Neural progenitor cell (in vitro differentiated cells): ENCODE measurements around the gene NFRKB. TPM values are rescaled to one million over a fixed set of nuclear protein-coding genes. Genes with fewer than 3 reads are reported as not detected.

Experiments
- DNase-seq: peaks from one replicate; pipeline ENCODE4 v3.0.0-alpha.2; 2016; ENCODE audit warnings: low spot score
- H2AFZ ChIP-seq: fragments of 200-600 bp; sonication (generic); replicated peaks from 2 replicates; pipeline ENCODE4 v1.6.1; 2016; ENCODE audit warnings: antibody characterized with exemption
- H3F3A ChIP-seq: fragments of 200-600 bp; sonication (generic); 2 replicates; pipeline ENCODE4 v1.6.1; 2016; ENCODE audit warnings: antibody characterized with exemption, low read depth
- H3K27ac ChIP-seq: fragments of 200-600 bp; sonication (generic); 2 replicates; pipeline ENCODE4 v1.5.1; 2016; ENCODE audit warnings: mild to moderate bottlenecking
- H3K27me3 ChIP-seq: fragments of 200-600 bp; sonication (generic); 2 replicates; pipeline ENCODE4 v1.6.1; 2016; ENCODE audit warnings: mild to moderate bottlenecking, moderate library complexity
- H3K36me3 ChIP-seq: fragments of 200-600 bp; sonication (generic); 2 replicates; pipeline ENCODE4 v1.5.1; 2016
- H3K4me1 ChIP-seq: fragments of 200-600 bp; sonication (generic); 2 replicates; pipeline ENCODE4 v1.6.1; 2016; ENCODE audit warnings: mixed run types
- H3K4me2 ChIP-seq: fragments of 200-600 bp; sonication (generic); 2 replicates; pipeline ENCODE4 v1.6.1; 2016
- H3K4me3 ChIP-seq: fragments of 200-600 bp; sonication (generic); 2 replicates; pipeline ENCODE4 v1.5.1; 2016
- H3K79me2 ChIP-seq: fragments of 200-600 bp; sonication (generic); 2 replicates; pipeline ENCODE4 v1.6.1; 2016; ENCODE audit warnings: low read depth
- H3K9ac ChIP-seq: fragments of 200-600 bp; sonication (generic); 2 replicates; pipeline ENCODE4 v1.6.1; 2016
- H3K9me3 ChIP-seq: fragments of 200-600 bp; sonication (generic); 2 replicates; pipeline ENCODE4 v1.5.1; 2016; ENCODE audit warnings: low read depth
- H4K20me1 ChIP-seq: fragments of 200-600 bp; sonication (generic); 2 replicates; pipeline ENCODE4 v1.6.1; 2016; ENCODE audit warnings: low read depth
- H3K27ac Mint-ChIP-seq: 3 replicates; pipeline ENCODE4 v1.8.0; 2021; ENCODE audit warnings: mixed read lengths
- H3K27me3 Mint-ChIP-seq: 2 replicates; pipeline ENCODE4 v1.8.0; 2022; ENCODE audit warnings: low read depth, mild to moderate bottlenecking, inconsistent platforms, moderate library complexity, mixed read lengths; ENCODE audit not compliant: insufficient read depth
- H3K36me3 Mint-ChIP-seq: 3 replicates; pipeline ENCODE4 v1.8.0; 2021; ENCODE audit warnings: mixed read lengths
- H3K4me1 Mint-ChIP-seq: 3 replicates; pipeline ENCODE4 v1.8.0; 2021; ENCODE audit warnings: mixed read lengths
- H3K4me3 Mint-ChIP-seq: 3 replicates; pipeline ENCODE4 v1.8.0; 2021; ENCODE audit warnings: mild to moderate bottlenecking, moderate library complexity, mixed read lengths
- H3K9me3 Mint-ChIP-seq: 3 replicates; pipeline ENCODE4 v1.8.0; 2020; ENCODE audit warnings: mixed read lengths
- EZH2 ChIP-seq: fragments of 200-600 bp; sonication (generic); IDR thresholded peaks from 2 replicates; pipeline ENCODE4 v1.6.1; 2017; ENCODE audit warnings: antibody characterized with exemption, mild to moderate bottlenecking, moderate library complexity
- EZH2phosphoT487 ChIP-seq: fragments of 200-600 bp; sonication (generic); IDR thresholded peaks from 2 replicates; pipeline ENCODE4 v1.6.1; 2017; ENCODE audit warnings: antibody characterized with exemption
- total RNA-seq: library from RNA; depleted of rRNA; stranded (reverse); fragments of >200 nt; gene quantifications from 2 replicates; pipeline ENCODE4 v1.2.3, GENCODE V29; 2015; ENCODE audit warnings: low replicate concordance
- TF ChIP-seq, protein P1 (sequence below): fragments of 200-600 bp; sonication (generic); IDR thresholded peaks from 2 replicates; pipeline ENCODE4 v1.5.1; 2017; ENCODE audit warnings: antibody characterized with exemption, mild to moderate bottlenecking

Gene NFRKB
- total RNA-seq, 1 donor from 2014 or later = 33.5 TPM

DNA sequence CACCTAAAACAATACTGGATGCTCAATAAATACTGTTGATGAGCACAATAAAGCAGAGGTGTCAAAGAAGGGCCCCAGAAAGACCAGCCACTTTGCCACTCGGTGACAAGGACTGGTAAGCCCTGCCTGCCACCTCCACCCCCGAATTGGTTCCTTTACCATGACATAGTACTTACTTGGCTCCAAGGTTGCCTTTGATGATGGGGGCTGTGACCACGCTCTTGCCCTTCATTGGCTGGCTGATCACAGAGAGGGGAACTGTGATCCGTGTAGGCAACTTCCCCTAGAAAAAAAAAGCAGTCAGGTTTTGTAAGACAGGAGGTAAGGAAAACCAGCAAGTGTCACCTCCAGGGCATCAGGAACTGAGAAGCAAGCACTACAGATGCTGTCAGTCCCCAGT is 29.7 kb downstream of the NFRKB start:
- H3K27ac ChIP-seq = no peak overlapping the region
- H3F3A ChIP-seq = peaks cover 3% of the 10 kb centered on the region
- H3K4me1 ChIP-seq = peaks cover 21% of the 10 kb centered on the region
- Mint-ChIP-seq H3K27ac (no peak overlapping the region), H3K4me3 (no peak overlapping the region), H3K27me3 (no peaks in the 10 kb centered on the region), H3K36me3 (peaks cover 39% of the 10 kb centered on the region), H3K9me3 (peaks cover 2% of the 10 kb centered on the region), H3K4me1 (peaks cover 21% of the 10 kb centered on the region)
- DNase-seq = no peak
- H3K27me3 ChIP-seq = no peaks in the 10 kb centered on the region
- H3K79me2 ChIP-seq = no peaks in the 10 kb centered on the region
- no peaks in the 10 kb centered on the region for H3K9me3 ChIP-seq
- H3K4me2 ChIP-seq = no peak overlapping the region
- H3K36me3 ChIP-seq = peaks cover 11% of the 10 kb centered on the region
- H3K4me3 ChIP-seq = no peak overlapping the region
- H2AFZ ChIP-seq = no peak overlapping the region
- no peak overlapping the region for H3K9ac ChIP-seq
- TF ChIP-seq, protein P1, sequence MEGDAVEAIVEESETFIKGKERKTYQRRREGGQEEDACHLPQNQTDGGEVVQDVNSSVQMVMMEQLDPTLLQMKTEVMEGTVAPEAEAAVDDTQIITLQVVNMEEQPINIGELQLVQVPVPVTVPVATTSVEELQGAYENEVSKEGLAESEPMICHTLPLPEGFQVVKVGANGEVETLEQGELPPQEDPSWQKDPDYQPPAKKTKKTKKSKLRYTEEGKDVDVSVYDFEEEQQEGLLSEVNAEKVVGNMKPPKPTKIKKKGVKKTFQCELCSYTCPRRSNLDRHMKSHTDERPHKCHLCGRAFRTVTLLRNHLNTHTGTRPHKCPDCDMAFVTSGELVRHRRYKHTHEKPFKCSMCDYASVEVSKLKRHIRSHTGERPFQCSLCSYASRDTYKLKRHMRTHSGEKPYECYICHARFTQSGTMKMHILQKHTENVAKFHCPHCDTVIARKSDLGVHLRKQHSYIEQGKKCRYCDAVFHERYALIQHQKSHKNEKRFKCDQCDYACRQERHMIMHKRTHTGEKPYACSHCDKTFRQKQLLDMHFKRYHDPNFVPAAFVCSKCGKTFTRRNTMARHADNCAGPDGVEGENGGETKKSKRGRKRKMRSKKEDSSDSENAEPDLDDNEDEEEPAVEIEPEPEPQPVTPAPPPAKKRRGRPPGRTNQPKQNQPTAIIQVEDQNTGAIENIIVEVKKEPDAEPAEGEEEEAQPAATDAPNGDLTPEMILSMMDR = no peak
- TF ChIP-seq EZH2 (no peak), EZH2phosphoT487 (no peak)
- H4K20me1 ChIP-seq = peaks cover 10% of the 10 kb centered on the region

DNA sequence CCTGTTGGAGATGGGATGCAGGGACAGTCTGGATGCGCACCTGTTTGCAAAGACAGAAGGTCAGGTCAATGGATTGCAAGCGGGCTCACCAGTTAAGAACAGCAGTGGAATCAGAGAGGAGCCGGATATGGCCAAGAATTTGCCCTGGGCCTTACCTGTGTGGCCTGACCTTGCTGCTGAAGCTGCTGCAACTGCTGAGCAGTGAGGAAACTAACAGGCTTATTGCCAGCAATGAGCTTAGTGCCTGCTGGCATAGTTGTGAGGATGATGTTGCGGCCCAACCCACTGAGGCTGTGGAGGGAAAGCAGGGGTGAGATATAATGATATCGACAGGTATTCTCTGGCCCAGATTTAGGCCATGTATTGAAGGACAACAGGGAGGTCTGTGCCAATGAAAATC is 30.6 kb downstream of the NFRKB start:
- H3K4me3 ChIP-seq = no peak overlapping the region
- H3K27ac Mint-ChIP-seq = no peak overlapping the region

DNA sequence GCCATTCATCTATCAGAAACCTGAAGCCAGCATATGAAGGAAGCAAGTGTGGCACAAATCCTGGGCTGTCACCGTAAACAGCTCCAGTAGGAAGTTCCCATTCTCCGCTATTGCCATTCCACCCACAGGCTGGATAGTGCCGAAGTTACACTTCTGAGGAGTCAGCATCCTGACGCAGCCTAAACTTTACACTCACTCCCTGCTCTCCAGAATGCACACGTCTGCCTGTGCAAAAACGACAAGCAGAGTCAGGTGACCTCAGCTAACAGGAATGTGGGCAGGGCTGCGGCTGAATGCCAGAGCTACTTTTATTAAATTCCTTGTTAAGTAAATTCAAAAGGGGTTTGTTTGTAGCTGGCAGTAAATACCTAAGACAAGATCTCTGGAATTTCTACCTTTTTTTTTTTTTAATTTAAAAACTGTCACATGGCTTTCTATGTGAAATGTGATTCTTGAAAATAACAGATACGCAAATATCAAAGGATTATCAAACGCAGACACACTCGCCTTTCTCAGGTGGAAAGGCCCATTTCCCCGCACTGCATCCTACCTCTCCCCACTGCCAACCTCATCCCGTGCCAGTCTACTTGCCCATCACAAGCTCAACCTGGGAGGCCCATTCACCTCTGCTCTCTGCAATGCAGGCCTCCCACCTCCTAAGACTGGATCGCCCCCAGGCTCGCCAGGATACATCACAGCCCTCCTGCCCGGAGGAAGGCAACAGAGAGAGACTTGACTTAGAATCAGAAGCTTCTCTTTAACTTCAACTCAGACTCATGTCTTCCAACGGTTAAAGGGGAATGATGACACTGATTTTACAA is 33.5 kb downstream of the NFRKB start:
- H4K20me1 ChIP-seq = peaks cover 8% of the 10 kb centered on the region
- TF ChIP-seq EZH2 (no peak), EZH2phosphoT487 (no peak)
- TF ChIP-seq, protein P1 = no peak
- H3K4me1 ChIP-seq = peaks cover 21% of the 10 kb centered on the region
- Mint-ChIP-seq H3K36me3 (peaks cover 38% of the 10 kb centered on the region), H3K27me3 (no peaks in the 10 kb centered on the region), H3K9me3 (peaks cover 2% of the 10 kb centered on the region), H3K4me3 (no peak overlapping the region), H3K4me1 (peaks cover 19% of the 10 kb centered on the region), H3K27ac (peak overlapping the region; percentile 67)
- no peaks in the 10 kb centered on the region for H3K27me3 ChIP-seq
- H2AFZ ChIP-seq = no peak overlapping the region
- H3K79me2 ChIP-seq = no peaks in the 10 kb centered on the region
- H3K4me3 ChIP-seq = no peak overlapping the region
- peak; percentile 62 for DNase-seq
- H3K9ac ChIP-seq = no peak overlapping the region
- no peak overlapping the region for H3K4me2 ChIP-seq
- H3K36me3 ChIP-seq = peaks cover 9% of the 10 kb centered on the region
- H3F3A ChIP-seq = peaks cover 3% of the 10 kb centered on the region
- H3K9me3 ChIP-seq = no peaks in the 10 kb centered on the region
- H3K27ac ChIP-seq = peak overlapping the region; percentile 27

More for the DNA sequence above, 30.6 kb downstream of the NFRKB start:
- peaks cover 3% of the 10 kb centered on the region for H3F3A ChIP-seq
- no peak overlapping the region for H3K4me2 ChIP-seq
- H3K9me3 ChIP-seq = no peaks in the 10 kb centered on the region
- TF ChIP-seq EZH2phosphoT487 = no peak
- TF ChIP-seq, protein P1 = no peak
- TF ChIP-seq EZH2 = no peak
- peaks cover 11% of the 10 kb centered on the region for H3K36me3 ChIP-seq
- H3K9me3 Mint-ChIP-seq = peaks cover 2% of the 10 kb centered on the region
- H3K4me1 ChIP-seq = peaks cover 21% of the 10 kb centered on the region
- peaks cover 8% of the 10 kb centered on the region for H4K20me1 ChIP-seq
- no peaks in the 10 kb centered on the region for H3K27me3 Mint-ChIP-seq
- H3K27ac ChIP-seq = no peak overlapping the region
- no peak for DNase-seq
- no peaks in the 10 kb centered on the region for H3K79me2 ChIP-seq
- peaks cover 40% of the 10 kb centered on the region for H3K36me3 Mint-ChIP-seq
- no peaks in the 10 kb centered on the region for H3K27me3 ChIP-seq
- H3K4me1 Mint-ChIP-seq = peaks cover 21% of the 10 kb centered on the region
- no peak overlapping the region for H2AFZ ChIP-seq
- H3K4me3 Mint-ChIP-seq = no peak overlapping the region
- H3K9ac ChIP-seq = no peak overlapping the region
